HG03025 (cell line): ENCODE results near the gene KRT16.
"Not testable (repeated sequence)": the region's sequence is repeated elsewhere in the genome, so short reads cannot be mapped to it uniquely, and the experiment has no call there.

Source experiments
- ATAC-seq: cut with Tn5 transposase; IDR thresholded peaks from one replicate; pipeline ENCODE4 v1.9.1; 2021; ENCODE audit warnings: mild to moderate bottlenecking, moderate library complexity; ENCODE audit not compliant: unreplicated experiment, low FRiP score

KRT16 gene

GRCh38 chr17:41586863-41587495, 25.6 kb downstream of the KRT16 start, which contains the start of gene KRT14:
Gene KRT14 (minus strand): TSS chr17:41586895. CDS start chr17:41586834, 61 bp downstream.
- ATAC-seq: no peak

- no peak for ATAC-seq
These were observed 27.1 kb downstream of the KRT16 start for GRCh38 chr17:41585301-41586056.

GRCh38 chr17:41584331-41584927, 28.1 kb downstream of the KRT16 start:
- not testable (repeated sequence) for ATAC-seq

- ATAC-seq: no peak
These were observed 29.1 kb downstream of the KRT16 start for GRCh38 chr17:41583137-41584127.

- not testable (repeated sequence) for ATAC-seq
These were observed 30.3 kb downstream of the KRT16 start for GRCh38 chr17:41582061-41582968.

- no peak for ATAC-seq
These were observed 31.1 kb downstream of the KRT16 start for GRCh38 chr17:41581366-41582060.

- no peak for ATAC-seq
These were observed 31.7 kb downstream of the KRT16 start for GRCh38 chr17:41580687-41581365.

- no peak for ATAC-seq
These were observed 32.4 kb downstream of the KRT16 start for GRCh38 chr17:41580244-41580575.

GRCh38 chr17:41579484-41580243, 32.9 kb downstream of the KRT16 start:
- no peak for ATAC-seq

- ATAC-seq: no peak
These were observed 33.6 kb downstream of the KRT16 start for GRCh38 chr17:41578971-41579370.

GRCh38 chr17:41578538-41578937, 34.0 kb downstream of the KRT16 start:
- no peak for ATAC-seq

- ATAC-seq: not testable (repeated sequence)
These were observed 35.8 kb downstream of the KRT16 start for GRCh38 chr17:41576740-41577139.

- no peak for ATAC-seq
These were observed 37.2 kb downstream of the KRT16 start for GRCh38 chr17:41575336-41575735.

GRCh38 chr17:41571561-41572434, 40.8 kb downstream of the KRT16 start, which contains the start of gene KRT9:
Gene KRT9 (minus strand): TSS chr17:41572059. CDS start chr17:41571992, 67 bp downstream.
- no peak for ATAC-seq

GRCh38 chr17:41567317-41567716, 45.2 kb downstream of the KRT16 start:
- no peak for ATAC-seq

GRCh38 chr17:41565338-41565737, 47.2 kb downstream of the KRT16 start:
- ATAC-seq: no peak
